ENCODE results near the gene AURKB.

DNA sequence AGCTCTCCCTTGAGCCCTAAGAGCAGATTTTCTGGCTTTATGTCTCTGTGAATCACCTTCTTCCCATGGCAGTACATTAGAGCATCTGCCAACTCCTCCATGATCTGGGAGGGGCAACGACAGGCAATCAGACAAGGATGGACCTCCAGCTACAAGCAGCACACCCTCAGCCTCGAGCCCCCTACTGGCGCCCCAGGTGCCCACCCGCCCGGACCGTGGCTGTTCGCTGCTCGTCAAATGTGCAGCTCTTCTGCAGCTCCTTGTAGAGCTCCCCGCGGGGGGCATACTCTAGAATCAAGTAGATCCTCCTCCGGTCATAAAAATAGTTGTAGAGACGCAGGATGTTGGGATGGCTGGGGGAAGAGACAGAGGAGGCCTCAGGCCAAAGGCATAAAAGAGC lies 3.8 kb downstream of the AURKB start:
- TF ChIP-seq, protein P1, sequence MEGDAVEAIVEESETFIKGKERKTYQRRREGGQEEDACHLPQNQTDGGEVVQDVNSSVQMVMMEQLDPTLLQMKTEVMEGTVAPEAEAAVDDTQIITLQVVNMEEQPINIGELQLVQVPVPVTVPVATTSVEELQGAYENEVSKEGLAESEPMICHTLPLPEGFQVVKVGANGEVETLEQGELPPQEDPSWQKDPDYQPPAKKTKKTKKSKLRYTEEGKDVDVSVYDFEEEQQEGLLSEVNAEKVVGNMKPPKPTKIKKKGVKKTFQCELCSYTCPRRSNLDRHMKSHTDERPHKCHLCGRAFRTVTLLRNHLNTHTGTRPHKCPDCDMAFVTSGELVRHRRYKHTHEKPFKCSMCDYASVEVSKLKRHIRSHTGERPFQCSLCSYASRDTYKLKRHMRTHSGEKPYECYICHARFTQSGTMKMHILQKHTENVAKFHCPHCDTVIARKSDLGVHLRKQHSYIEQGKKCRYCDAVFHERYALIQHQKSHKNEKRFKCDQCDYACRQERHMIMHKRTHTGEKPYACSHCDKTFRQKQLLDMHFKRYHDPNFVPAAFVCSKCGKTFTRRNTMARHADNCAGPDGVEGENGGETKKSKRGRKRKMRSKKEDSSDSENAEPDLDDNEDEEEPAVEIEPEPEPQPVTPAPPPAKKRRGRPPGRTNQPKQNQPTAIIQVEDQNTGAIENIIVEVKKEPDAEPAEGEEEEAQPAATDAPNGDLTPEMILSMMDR (IDR thresholded peaks at IDR 0.05): no peak
- TF ChIP-seq POLR2A (IDR thresholded peaks at IDR 0.05) (no peak), POLR2AphosphoS5 (IDR thresholded peaks at IDR 0.05) (no peak), EP300 (IDR thresholded peaks at IDR 0.05) (no peak)

Data from upper lobe of left lung (tissue), 4 donors.